ENCODE measurements around the gene CAMK4. TPM values are rescaled to one million over a fixed set of nuclear protein-coding genes. Genes with fewer than 3 reads are reported as not detected.

Gene CAMK4
- total RNA-seq, 1 donor from 2014 or later = 5.1 TPM

GRCh38 chr5:111223101-111223786 is 940 bp upstream of the CAMK4 start:
- TF ChIP-seq CTCF (conservative IDR thresholded peaks at IDR 0.05; ENCODE audit: low read depth, low read length) = no peak
- DNase-seq (ENCODE audit: low read depth) = no peak
- peak overlapping the region; percentile 57 for H3K4me3 ChIP-seq (ENCODE audit: low read depth, low read length)

GRCh38 chr5:111224561-111225345 is 569 bp downstream of the CAMK4 start:
- no peak for DNase-seq (ENCODE audit: low read depth)
- H3K4me3 ChIP-seq (ENCODE audit: low read depth, low read length) = peak overlapping the region; percentile 57
- no peak for TF ChIP-seq CTCF (conservative IDR thresholded peaks at IDR 0.05; ENCODE audit: low read depth, low read length)

- H3K4me3 ChIP-seq (ENCODE audit: low read depth, low read length) = no peak overlapping the region
- no peak for DNase-seq (ENCODE audit: low read depth)
- no peak for TF ChIP-seq CTCF (conservative IDR thresholded peaks at IDR 0.05; ENCODE audit: low read depth, low read length)
These were observed 1.7 kb downstream of the CAMK4 start for GRCh38 chr5:111225926-111226325.

GRCh38 chr5:111226556-111226955 is 2.4 kb downstream of the CAMK4 start:
- TF ChIP-seq CTCF (conservative IDR thresholded peaks at IDR 0.05; ENCODE audit: low read depth, low read length) = no peak

GRCh38 chr5:111227226-111227782 is 3.1 kb downstream of the CAMK4 start:
- no peak overlapping the region for H3K4me3 ChIP-seq (ENCODE audit: low read depth, low read length)
- DNase-seq (ENCODE audit: low read depth) = no peak
- TF ChIP-seq CTCF (conservative IDR thresholded peaks at IDR 0.05; ENCODE audit: low read depth, low read length) = no peak

More at GRCh38 chr5:111226556-111226955, 2.4 kb downstream of the CAMK4 start:
- no peak for DNase-seq (ENCODE audit: low read depth)
- H3K4me3 ChIP-seq (ENCODE audit: low read depth, low read length) = no peak overlapping the region

GRCh38 chr5:111227801-111228200 is 3.6 kb downstream of the CAMK4 start:
- TF ChIP-seq CTCF (conservative IDR thresholded peaks at IDR 0.05; ENCODE audit: low read depth, low read length) = no peak
- DNase-seq (ENCODE audit: low read depth) = no peak
- H3K4me3 ChIP-seq (ENCODE audit: low read depth, low read length) = no peak overlapping the region
